ENCODE measurements around the gene COL4A2.

- TF ChIP-seq CTCF (IDR thresholded peaks at IDR 0.05), result no peak
- no peak for TF ChIP-seq POLR2A (IDR thresholded peaks at IDR 0.05)
- no peak for TF ChIP-seq POLR2AphosphoS5 (IDR thresholded peaks at IDR 0.05)
These were observed 163.4 kb downstream of the COL4A2 start for GRCh38 chr13:110470272-110471009.

Measured in suprapubic skin (tissue), 4 donors.